Right forelimb (tissue), 1 donor: ENCODE results near the gene DLG2.

Source experiments
- DNase-seq: peaks from one replicate; pipeline ENCODE4 v3.0.0-alpha.2; 2018

Gene DLG2

DNA sequence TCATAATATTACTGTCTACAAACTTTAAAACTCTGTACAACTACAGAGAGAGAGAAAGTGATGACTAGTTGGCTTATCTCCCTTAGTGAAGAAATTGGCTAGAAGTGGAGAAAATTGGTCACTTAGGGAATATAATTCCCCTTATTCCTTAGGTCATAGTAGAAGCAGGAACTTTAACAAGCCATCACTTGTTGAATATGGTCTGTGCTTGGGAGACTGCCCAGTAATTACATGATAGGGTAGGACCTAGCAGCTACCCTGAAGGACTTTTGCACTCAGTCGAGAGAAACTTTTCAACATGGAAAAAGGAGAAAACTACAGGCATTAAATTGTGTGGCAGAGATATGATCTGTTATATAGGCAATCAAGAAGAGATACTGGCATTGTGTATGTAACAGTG is 1764.5 kb downstream of the DLG2 start:
- DNase-seq: no peak

GRCh38 chr11:83862033-83862432 is 1765.1 kb downstream of the DLG2 start:
- DNase-seq: no peak

GRCh38 chr11:83858694-83859093 is 1768.5 kb downstream of the DLG2 start:
- DNase-seq: no peak

DNA sequence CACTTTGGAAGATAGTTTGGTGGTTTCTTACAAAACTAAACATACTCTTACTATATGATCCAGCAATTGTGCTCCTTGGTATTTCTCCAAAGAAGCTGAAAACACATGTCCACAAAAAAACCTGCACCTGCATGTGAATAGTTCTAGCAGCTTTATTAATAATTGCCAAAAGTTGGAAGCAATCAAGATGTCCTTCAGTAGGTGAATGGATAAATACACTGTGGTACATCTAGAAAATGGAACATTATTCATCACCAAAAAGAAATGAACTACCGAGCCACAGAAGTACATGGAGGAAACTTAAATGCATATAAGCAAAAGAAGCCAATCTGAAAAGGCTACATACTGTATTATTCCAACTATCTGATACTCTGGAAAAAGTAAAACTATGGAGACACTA is 1771.9 kb downstream of the DLG2 start:
- no peak for DNase-seq

- no peak for DNase-seq
Observed at GRCh38 chr11:83852775-83853442, 1774.2 kb downstream of the DLG2 start.

DNA sequence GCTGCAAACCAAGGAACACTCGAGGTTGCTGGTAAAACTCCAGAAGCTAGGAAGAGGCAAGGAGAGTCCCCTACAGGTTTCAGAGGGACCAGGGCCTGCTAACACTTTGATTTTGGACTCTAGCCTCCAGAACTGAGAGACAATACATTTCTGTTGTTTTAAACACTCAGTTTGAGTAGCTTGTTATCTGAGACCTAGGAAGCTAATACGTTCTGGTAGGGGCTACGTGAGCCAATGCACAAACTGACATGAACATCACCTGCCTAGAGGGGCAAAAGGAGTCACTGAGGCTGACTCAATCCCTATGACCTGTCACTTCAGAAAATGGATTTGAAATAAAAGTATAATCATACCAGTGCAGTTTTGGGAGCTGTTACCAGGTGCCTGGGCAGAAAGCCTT is 1775.1 kb downstream of the DLG2 start:
- DNase-seq: no peak

GRCh38 chr11:83847467-83848034 is 1779.6 kb downstream of the DLG2 start:
- no peak for DNase-seq

DNA sequence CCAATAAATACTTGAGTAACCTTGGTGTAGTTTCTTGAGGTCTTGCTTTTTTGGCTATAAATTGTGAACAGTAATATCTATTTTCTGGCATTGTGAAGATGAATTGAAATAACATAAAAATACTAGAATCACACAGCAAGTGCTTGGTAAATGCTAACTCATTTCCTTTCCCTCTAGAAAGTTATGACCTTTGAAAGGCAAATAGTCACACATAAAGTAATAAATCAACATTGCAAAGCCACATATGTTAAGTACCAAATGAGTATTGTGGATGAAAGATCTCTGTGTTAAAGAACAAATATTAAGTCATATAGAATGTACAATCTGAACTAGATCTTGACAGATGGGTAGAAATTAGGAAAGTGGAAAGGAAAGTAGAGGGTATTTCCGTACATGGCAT is 1781.3 kb downstream of the DLG2 start:
- DNase-seq: no peak

DNA sequence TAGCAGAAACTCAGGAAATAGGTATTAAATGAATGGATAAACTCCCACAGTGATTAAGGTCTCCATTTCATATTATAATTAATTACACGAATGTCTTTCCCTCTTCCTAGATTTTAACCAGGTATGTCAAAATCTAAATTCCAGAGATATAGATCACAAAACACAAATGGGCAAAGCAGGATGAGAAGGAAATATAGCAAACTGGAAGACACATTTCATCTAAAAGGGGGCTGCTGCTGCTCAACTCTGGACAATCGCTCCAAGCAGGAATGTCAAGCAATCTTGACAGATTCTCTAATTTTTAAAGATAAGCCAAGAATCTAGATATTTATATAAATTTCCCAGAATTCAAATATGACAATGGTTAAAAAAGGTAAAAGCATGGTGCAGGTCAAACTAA is 1786.8 kb downstream of the DLG2 start:
- no peak for DNase-seq

DNA sequence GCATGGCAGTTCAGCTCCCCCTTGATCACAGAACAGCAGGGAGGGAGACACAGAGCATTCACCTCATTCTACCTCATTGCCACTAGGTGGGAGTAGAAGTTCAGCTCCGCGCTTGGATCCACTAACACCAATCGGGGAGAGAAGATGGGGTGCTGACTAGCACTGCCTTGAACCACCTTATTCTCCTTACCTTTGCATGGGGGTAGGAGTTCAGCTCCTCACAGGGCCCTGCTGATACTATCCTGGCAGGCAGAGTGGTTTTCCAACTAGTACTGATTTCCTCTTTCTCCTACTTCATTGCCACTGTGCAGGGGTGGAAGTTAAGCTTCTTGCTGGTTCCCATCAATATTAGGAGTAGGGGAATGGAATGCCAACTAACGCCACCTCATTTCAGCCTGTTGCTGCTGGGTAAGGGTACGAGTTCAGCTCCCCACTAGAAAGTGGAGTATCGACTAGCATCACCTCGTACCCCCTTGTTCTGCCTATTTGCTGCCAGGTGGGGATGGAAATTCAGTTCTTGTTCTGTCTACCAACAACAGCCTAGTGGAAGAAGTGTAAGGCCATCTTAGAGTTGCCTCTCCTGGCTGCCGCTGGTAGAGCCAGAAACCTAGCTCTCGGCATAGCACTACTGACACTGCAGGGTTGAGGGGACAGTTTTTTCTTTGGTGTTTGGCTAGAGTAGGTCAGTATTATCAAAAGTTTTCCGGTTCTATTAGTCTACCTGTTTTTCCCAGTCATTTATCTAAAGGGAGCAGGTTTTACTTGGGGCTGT is 1790.1 kb downstream of the DLG2 start:
- peak; percentile 50 for DNase-seq

DNA sequence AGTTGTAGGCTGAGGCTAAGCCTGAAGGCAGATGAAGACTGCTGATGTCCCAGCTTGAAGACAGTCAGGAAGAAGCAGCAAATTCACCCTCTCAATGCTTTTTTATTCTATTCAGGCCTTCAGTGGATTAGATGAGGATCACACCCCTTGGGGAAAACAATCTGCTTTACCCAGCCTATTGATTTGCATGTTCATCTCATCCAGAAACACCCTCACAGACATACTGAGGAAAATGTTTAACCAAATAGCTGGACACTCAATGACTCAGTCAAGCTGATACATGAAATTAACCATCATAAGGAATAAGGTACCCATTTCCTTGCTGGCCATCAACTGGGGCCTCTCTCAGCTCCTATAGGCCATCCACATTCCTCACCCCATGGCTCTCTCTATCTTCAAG is 1791.1 kb downstream of the DLG2 start:
- DNase-seq: no peak

- DNase-seq: no peak
Observed at GRCh38 chr11:83835423-83835822, 1791.7 kb downstream of the DLG2 start.

DNA sequence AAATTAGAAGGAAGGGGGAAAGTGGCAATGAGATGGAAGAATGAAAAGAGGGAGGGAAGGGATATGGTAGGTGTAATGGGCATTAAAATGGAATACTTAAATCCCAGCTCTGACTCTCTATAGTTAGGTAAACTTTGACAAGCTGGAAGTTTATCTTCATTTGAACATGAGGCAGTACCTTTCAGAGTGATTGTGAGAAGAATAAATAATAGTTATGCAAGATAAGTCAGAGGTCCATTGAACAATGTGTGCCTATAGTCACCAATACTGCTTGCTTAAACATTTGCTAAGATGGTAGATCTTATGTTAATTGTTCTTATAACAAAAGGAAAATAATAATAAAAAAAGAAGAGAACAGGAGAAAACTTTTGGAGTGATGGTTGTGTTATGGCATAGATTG is 1795.2 kb downstream of the DLG2 start:
- no peak for DNase-seq

GRCh38 chr11:83827940-83828554 is 1799.1 kb downstream of the DLG2 start:
- no peak for DNase-seq

DNA sequence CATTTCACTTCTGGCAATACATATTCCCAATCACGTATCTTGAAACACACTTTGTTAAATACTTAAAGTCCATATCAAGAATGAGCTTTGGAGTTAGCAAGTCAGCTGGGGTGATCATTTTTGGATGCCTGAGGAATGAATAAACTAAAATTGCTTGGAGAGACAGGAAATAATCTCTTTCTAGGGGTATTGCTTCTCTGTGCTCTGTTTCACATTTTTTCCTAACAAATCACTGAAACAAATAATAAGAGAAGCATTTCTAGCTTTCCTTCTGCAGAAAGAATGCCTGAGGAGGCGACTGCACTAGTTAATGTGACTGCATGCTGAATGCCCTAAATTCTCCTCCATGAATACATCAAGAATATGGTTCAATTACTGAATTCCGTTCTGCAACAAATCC is 1799.6 kb downstream of the DLG2 start:
- DNase-seq: no peak

DNA sequence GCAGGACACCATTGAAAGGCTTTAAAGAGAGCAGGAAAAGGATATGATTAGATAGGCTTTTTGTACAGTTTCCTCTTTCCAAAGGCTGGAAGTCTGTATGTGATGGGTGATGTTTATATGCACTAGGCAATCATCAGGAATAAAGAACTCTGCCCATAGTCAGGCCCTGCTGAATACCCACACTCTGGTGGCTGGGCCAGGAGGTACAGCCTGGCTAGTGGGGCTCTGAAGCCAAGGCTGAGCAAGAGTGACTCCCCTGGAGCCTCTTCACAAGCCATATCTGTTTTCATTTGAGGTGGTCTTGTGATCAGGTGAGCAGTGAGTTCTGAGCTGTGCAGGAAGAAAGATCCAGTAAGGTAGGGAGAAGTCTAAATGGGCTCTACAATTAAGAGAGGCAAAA is 1801.1 kb downstream of the DLG2 start:
- no peak for DNase-seq

DNA sequence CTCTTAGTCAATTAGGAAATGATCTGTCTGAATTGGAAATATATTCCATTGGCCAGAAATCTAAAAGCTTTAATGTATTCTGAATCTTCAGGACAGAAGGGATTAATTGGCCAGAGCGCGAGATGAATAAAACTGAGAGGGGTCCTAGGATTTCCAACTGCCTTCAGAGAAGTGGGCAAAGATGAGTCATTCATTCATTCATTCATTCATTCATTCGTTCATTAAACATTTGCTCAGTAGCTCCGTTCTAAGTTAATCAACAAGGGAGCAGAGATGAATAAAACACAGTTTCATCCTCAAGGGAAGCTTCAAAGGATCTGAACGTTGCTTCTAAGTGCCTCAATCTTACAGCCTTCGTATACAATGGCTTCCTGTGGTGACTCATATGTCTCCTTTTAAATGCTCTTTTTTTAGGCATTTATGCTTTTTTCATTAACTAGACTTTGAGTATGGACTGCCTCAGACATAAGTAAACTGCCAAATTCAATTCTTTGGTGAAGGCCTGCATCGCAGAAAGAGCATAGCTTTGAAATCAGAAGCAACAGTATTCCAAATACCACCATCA is 1803.6 kb downstream of the DLG2 start:
- no peak for DNase-seq

- no peak for DNase-seq
Observed at GRCh38 chr11:83819931-83820549, 1807.1 kb downstream of the DLG2 start.

DNA sequence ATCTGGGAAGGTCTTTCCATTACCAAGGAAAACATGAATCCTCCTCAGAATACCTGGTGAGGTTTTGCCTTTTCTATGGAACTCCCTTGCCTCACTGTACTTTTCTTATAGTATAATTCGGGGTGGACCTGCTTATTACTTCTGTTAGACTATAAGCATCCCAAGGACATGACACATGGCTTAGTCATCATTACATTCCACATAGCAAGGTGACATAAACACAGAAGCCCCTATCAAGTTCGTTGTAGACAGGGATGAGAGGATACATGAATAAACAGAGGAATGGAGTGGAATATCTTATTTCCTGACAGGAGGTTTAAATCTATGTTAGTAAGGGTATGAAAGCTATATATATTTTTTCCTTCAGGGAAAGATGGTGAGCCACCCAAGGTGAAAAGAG is 1808.8 kb downstream of the DLG2 start:
- no peak for DNase-seq

GRCh38 chr11:83816572-83817187 is 1810.5 kb downstream of the DLG2 start:
- no peak for DNase-seq

GRCh38 chr11:83815736-83816135 is 1811.4 kb downstream of the DLG2 start:
- no peak for DNase-seq

DNA sequence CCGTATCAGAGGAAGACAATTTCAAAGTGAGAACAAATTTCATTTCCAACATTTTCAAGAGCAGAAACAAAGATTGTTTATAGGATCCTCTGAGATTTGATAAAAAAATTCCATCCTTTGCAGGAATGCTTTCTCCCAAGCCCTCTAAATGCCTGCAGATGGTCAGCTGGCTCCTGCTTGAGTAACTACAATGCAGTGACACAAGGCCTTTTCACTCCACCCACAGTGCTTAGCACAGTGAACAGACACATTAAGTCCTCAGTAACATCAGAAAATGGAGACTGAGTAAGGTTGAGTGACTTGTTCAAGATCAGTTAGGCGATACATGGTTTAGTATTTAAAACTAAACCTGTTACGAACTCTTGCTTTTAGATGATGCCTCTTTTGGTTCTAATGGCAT is 1813.8 kb downstream of the DLG2 start:
- no peak for DNase-seq

DNA sequence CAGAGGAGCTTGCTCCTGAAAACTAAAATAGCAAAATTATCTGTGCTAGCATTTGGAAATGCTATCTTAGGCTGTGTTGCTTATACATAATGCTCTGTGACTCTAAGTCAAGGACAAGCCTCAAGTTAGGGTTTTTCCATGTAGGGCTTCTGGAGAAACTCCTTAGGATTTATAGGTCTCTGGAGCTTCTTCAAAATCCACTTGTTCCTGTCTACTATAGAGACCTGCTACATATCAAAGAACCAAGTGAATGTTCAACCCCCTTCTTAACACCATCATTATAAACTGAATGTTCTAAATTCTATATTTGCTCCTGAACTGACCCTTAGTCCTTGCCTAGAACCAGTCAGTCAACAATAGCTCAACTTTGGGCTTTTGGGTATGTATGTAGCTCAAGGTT is 1817.9 kb downstream of the DLG2 start:
- no peak for DNase-seq
